ENCODE results near the gene COQ5. TPM values are rescaled to one million over a fixed set of nuclear protein-coding genes. Genes with fewer than 3 reads are reported as not detected.
"Not testable (repeated sequence)": the region's sequence is repeated elsewhere in the genome, so short reads cannot be mapped to it uniquely, and the experiment has no call there.

Gene COQ5
- total and polyA plus RNA-seq, 2 donors (not counting 1 experiment from before 2014, with no cell fraction given): 38.5 to 39.1 TPM

DNA sequence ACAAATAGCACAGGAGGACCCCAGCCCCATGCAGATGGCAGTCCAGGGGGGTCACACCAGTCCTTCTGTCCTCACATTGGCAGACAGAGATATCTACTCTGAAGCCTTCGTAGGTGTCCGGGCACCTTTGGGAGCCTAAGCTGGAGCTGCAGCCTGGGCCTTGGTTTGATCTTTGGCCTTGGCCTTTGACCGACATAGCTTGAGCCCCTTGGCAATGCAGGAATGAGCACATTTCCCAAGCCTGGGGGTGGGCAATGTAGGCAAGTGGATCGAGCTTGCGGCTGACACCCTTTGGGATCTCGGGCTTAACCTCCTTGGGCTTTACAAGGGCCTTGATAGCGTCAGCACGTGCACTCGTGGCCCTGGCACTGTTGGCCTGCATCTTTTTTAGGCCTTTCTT lies 6.4 kb downstream of the COQ5 start:
- H2AFZ ChIP-seq (ENCODE audit: low read length): no peak overlapping the region
- H3K9ac ChIP-seq (ENCODE audit: insufficient read depth, low read length): no peak overlapping the region
- H4K20me1 ChIP-seq (ENCODE audit: control insufficient read depth, extremely low read depth, insufficient read depth, low read length): no peaks in the 10 kb centered on the region
- H3K27me3 ChIP-seq (ENCODE audit: control insufficient read depth, insufficient read depth, low read length): no peaks in the 10 kb centered on the region
- H3K4me3 ChIP-seq (replicated peaks in 1 of 4; ENCODE audit: control extremely low read depth in 1 of 4, insufficient read depth in 1 of 4, low read depth in 3 of 4, low read length in 4 of 4): no peak overlapping the region
- no peaks in the 10 kb centered on the region for H3K4me1 ChIP-seq (ENCODE audit: control insufficient read depth, extremely low read depth, insufficient read depth, low read length)
- no peaks in the 10 kb centered on the region for H3K9me3 ChIP-seq (ENCODE audit: control insufficient read depth, insufficient read depth, low read depth, low read length)
- H3K79me2 ChIP-seq (ENCODE audit: control insufficient read depth, insufficient read depth, low read length): no peaks in the 10 kb centered on the region
- no peak overlapping the region for H3K27ac ChIP-seq (ENCODE audit: insufficient read depth, low read length)
- TF ChIP-seq EZH2 (IDR thresholded peaks at IDR 0.05; ENCODE audit: low read length, missing control alignments): no peak
- no peak overlapping the region for H3K4me2 ChIP-seq (ENCODE audit: extremely low read depth, insufficient read depth, low read length)
- H3K36me3 ChIP-seq (ENCODE audit: control insufficient read depth, insufficient read depth, low read length): no peaks in the 10 kb centered on the region
- no peak for DNase-seq (ENCODE audit: low read depth in 2 of 2)

DNA sequence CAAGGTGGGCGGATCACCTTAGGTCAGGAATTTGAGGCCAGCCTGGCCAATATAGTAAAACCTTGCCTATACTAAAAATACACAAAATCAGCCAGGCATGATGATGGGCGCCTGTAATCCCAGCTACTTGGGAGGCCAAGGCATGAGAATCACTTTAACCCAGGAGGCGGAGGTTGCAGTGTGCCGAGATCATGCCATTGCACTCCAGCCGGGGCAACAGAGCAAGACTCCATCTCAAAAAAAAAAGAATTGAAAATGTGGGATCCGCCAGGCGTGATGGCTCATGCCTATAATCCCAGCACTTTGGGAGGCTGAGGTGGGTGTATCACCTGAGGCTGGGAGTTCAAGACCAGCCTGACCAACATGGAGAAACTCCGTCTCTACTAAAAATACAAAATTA lies 9.6 kb downstream of the COQ5 start:
- not testable (repeated sequence) for H3K27me3 ChIP-seq (ENCODE audit: control insufficient read depth, insufficient read depth, low read length); H4K20me1 ChIP-seq (ENCODE audit: control insufficient read depth, extremely low read depth, insufficient read depth, low read length); H3K9ac ChIP-seq (ENCODE audit: insufficient read depth, low read length); H3K4me2 ChIP-seq (ENCODE audit: extremely low read depth, insufficient read depth, low read length); DNase-seq (ENCODE audit: low read depth in 2 of 2); H3K27ac ChIP-seq (ENCODE audit: insufficient read depth, low read length); H3K9me3 ChIP-seq (ENCODE audit: control insufficient read depth, insufficient read depth, low read depth, low read length); H3K4me1 ChIP-seq (ENCODE audit: control insufficient read depth, extremely low read depth, insufficient read depth, low read length); H3K4me3 ChIP-seq (replicated peaks in 1 of 4; ENCODE audit: control extremely low read depth in 1 of 4, insufficient read depth in 1 of 4, low read depth in 3 of 4, low read length in 4 of 4); H2AFZ ChIP-seq (ENCODE audit: low read length); H3K79me2 ChIP-seq (ENCODE audit: control insufficient read depth, insufficient read depth, low read length); H3K36me3 ChIP-seq (ENCODE audit: control insufficient read depth, insufficient read depth, low read length)

DNA sequence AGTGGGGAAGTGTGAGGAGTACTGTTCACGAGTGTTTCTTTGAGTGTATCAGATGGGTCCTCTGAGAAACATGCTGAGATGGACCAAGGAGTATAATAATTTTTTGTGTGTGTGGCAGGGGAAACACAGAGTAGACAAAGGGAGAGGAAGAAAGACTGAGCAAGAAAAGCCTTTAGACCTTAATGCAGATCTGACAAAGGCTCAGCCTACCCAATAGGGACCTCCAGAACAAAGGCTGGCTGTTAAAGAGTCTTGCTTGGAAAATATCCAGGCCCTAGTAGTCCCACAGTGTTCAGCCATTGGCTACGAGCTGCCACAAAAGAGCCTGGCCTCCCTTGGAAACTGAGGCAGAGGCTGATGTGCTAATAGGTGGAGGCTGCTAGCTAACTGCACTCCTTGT lies 13.5 kb downstream of the COQ5 start:
- Histone ChIP-seq H3K27ac (ENCODE audit: insufficient read depth, low read length) (no peak overlapping the region), H3K9me3 (ENCODE audit: control insufficient read depth, insufficient read depth, low read depth, low read length) (no peaks in the 10 kb centered on the region), H3K4me3 (replicated peaks in 1 of 4; ENCODE audit: control extremely low read depth in 1 of 4, insufficient read depth in 1 of 4, low read depth in 3 of 4, low read length in 4 of 4) (no peak overlapping the region), H3K9ac (ENCODE audit: insufficient read depth, low read length) (no peak overlapping the region), H4K20me1 (ENCODE audit: control insufficient read depth, extremely low read depth, insufficient read depth, low read length) (no peaks in the 10 kb centered on the region), H3K4me1 (ENCODE audit: control insufficient read depth, extremely low read depth, insufficient read depth, low read length) (no peaks in the 10 kb centered on the region), H3K36me3 (ENCODE audit: control insufficient read depth, insufficient read depth, low read length) (peaks cover 4% of the 10 kb centered on the region), H2AFZ (ENCODE audit: low read length) (no peak overlapping the region), H3K4me2 (ENCODE audit: extremely low read depth, insufficient read depth, low read length) (no peak overlapping the region), H3K79me2 (ENCODE audit: control insufficient read depth, insufficient read depth, low read length) (no peaks in the 10 kb centered on the region), H3K27me3 (ENCODE audit: control insufficient read depth, insufficient read depth, low read length) (no peaks in the 10 kb centered on the region)
- no peak for TF ChIP-seq EZH2 (IDR thresholded peaks at IDR 0.05; ENCODE audit: low read length, missing control alignments)
- TF ChIP-seq, protein P1, sequence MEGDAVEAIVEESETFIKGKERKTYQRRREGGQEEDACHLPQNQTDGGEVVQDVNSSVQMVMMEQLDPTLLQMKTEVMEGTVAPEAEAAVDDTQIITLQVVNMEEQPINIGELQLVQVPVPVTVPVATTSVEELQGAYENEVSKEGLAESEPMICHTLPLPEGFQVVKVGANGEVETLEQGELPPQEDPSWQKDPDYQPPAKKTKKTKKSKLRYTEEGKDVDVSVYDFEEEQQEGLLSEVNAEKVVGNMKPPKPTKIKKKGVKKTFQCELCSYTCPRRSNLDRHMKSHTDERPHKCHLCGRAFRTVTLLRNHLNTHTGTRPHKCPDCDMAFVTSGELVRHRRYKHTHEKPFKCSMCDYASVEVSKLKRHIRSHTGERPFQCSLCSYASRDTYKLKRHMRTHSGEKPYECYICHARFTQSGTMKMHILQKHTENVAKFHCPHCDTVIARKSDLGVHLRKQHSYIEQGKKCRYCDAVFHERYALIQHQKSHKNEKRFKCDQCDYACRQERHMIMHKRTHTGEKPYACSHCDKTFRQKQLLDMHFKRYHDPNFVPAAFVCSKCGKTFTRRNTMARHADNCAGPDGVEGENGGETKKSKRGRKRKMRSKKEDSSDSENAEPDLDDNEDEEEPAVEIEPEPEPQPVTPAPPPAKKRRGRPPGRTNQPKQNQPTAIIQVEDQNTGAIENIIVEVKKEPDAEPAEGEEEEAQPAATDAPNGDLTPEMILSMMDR (conservative IDR thresholded peaks at IDR 0.05 in 1 of 2, IDR thresholded peaks at IDR 0.05 in 1 of 2; ENCODE audit: low read depth in 1 of 2, low read length in 2 of 2): no peak
- DNase-seq (ENCODE audit: low read depth in 2 of 2): no peak

DNA sequence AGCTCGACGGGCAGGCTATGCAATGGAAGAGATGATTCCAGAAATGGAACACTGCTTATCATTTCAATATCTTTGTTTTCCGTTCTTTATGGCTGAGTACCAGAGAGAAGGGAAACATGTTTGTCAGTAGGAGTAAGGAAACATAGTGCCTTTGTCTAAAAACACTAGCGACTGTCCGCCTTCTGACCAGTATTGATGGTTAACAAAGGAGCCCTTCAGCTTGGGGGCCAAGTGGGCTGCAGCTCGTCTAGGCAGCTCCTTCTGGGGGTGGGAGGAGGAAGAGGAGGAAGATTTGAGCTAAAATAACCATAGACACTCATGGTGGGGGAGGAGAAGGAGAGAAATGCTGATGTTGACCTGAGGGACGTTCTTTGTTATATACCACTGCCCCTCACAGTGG lies 15.0 kb downstream of the COQ5 start:
- TF ChIP-seq, protein P1 (conservative IDR thresholded peaks at IDR 0.05 in 1 of 2, IDR thresholded peaks at IDR 0.05 in 1 of 2; ENCODE audit: low read depth in 1 of 2, low read length in 2 of 2): no peak
- no peak for TF ChIP-seq EZH2 (IDR thresholded peaks at IDR 0.05; ENCODE audit: low read length, missing control alignments)
- Histone ChIP-seq H2AFZ (ENCODE audit: low read length) (no peak overlapping the region), H3K9ac (ENCODE audit: insufficient read depth, low read length) (no peak overlapping the region), H3K36me3 (ENCODE audit: control insufficient read depth, insufficient read depth, low read length) (peaks cover 4% of the 10 kb centered on the region), H3K27ac (ENCODE audit: insufficient read depth, low read length) (no peak overlapping the region), H4K20me1 (ENCODE audit: control insufficient read depth, extremely low read depth, insufficient read depth, low read length) (no peaks in the 10 kb centered on the region), H3K27me3 (ENCODE audit: control insufficient read depth, insufficient read depth, low read length) (no peaks in the 10 kb centered on the region), H3K4me2 (ENCODE audit: extremely low read depth, insufficient read depth, low read length) (no peak overlapping the region), H3K9me3 (ENCODE audit: control insufficient read depth, insufficient read depth, low read depth, low read length) (no peaks in the 10 kb centered on the region), H3K4me1 (ENCODE audit: control insufficient read depth, extremely low read depth, insufficient read depth, low read length) (no peaks in the 10 kb centered on the region), H3K4me3 (replicated peaks in 1 of 4; ENCODE audit: control extremely low read depth in 1 of 4, insufficient read depth in 1 of 4, low read depth in 3 of 4, low read length in 4 of 4) (no peak overlapping the region), H3K79me2 (ENCODE audit: control insufficient read depth, insufficient read depth, low read length) (no peaks in the 10 kb centered on the region)
- no peak for DNase-seq (ENCODE audit: low read depth in 2 of 2)
